ENCODE data around the gene PRKG1. TPM values are rescaled to one million over a fixed set of nuclear protein-coding genes. Genes with fewer than 3 reads are reported as not detected.
A peak's percentile ranks its signal among the peaks of the same experiment; 100 is the strongest.

PRKG1 gene
- total and polyA plus RNA-seq, 2 donors (not counting 1 experiment from before 2014, with no cell fraction given) = not detected

GRCh38 chr10:52313933-52314821, 1239.9 kb downstream of the PRKG1 start, which contains the start of gene DKK1:
TSS of gene DKK1 (plus strand) at chr10:52314281. CDS start at chr10:52314435, 154 bp downstream.
- H3K4me1 ChIP-seq (ENCODE audit: control insufficient read depth in 2 of 2, insufficient read depth in 2 of 2, low read length in 2 of 2) = peaks cover 18 to 21% of the 10 kb centered on the region in 2 donors
- CTCF ChIA-PET = interaction anchor here (0.6 kb wide), 1 partner anchor 177 kb away, joined by 3 read pairs; no protein-coding TSS in a partner anchor
- H3K4me3 ChIP-seq (ENCODE audit: control extremely low read depth in 1 of 5, extremely low read depth in 1 of 5, insufficient read depth in 1 of 5, low read depth in 2 of 5, low read length in 4 of 5) = peak within 1 kb of the TSS in 4 of 5 experiments; percentile 19 to 58 (median 56)
- H3K79me2 ChIP-seq (ENCODE audit: control insufficient read depth, insufficient read depth, low read length) = no peaks in the 10 kb centered on the region
- H3K9me3 Mint-ChIP-seq (ENCODE audit: insufficient read depth) = no peaks in the 10 kb centered on the region
- DNase-seq (peak; percentile 65), ATAC-seq (ENCODE audit: low read depth) (peak; percentile 76)
- TF ChIP-seq EZH2 (IDR thresholded peaks at IDR 0.05; ENCODE audit: borderline replicate concordance, insufficient read depth, low read depth, low read length, poor library complexity, severe bottlenecking) = no peak
- TF ChIP-seq CTCF (IDR thresholded peaks at IDR 0.05) = peak; percentile 75
- H3K4me2 ChIP-seq (replicated peaks; ENCODE audit: low read depth, low read length, poor library complexity, severe bottlenecking) = peak within 1 kb of the TSS; percentile 88
- H3K36me3 ChIP-seq (replicated peaks in 1 of 2; ENCODE audit: control extremely low read depth in 1 of 2, control insufficient read depth in 1 of 2, extremely low read depth in 1 of 2, insufficient read depth in 2 of 2, low read length in 1 of 2) = no peaks in the 10 kb centered on the region
- no peak within 1 kb of the TSS for H3K27ac Mint-ChIP-seq
- peaks cover 20% of the 10 kb centered on the region for H3K4me1 Mint-ChIP-seq
- H2AFZ ChIP-seq (ENCODE audit: insufficient read depth, low read depth, low read length, poor library complexity, severe bottlenecking) = peak within 1 kb of the TSS; percentile 74
- peaks cover 0 to 23% (median 16%) of the 10 kb centered on the region in 4 experiments for H3K27me3 ChIP-seq (replicated peaks in 1 of 4; ENCODE audit: control extremely low read depth in 1 of 4, control insufficient read depth in 3 of 4, insufficient read depth in 4 of 4, low read length in 3 of 4)
- WGBS (ENCODE audit: insufficient coverage) = 3% methylated on average over 51 of the region's 55 CpGs
- H3K27ac ChIP-seq (ENCODE audit: low read length in 2 of 2) = peak within 1 kb of the TSS in 1 of 2 donors; percentile 15
- intact Hi-C loops (cut with micrococcal nuclease) = no loop called here
- peak within 1 kb of the TSS; percentile 83 for H3K4me3 Mint-ChIP-seq
- peak within 1 kb of the TSS; percentile 58 for H3K9ac ChIP-seq (ENCODE audit: low read length)
- POLR2A ChIA-PET = no interaction called here
- H3K27me3 Mint-ChIP-seq = peaks cover 59% of the 10 kb centered on the region
- H4K20me1 ChIP-seq (ENCODE audit: control insufficient read depth, insufficient read depth, low read length, poor library complexity, severe bottlenecking) = no peaks in the 10 kb centered on the region
- H3K9me3 ChIP-seq (ENCODE audit: control extremely low read depth in 1 of 3, control insufficient read depth in 2 of 3, insufficient read depth in 1 of 3, low read length in 2 of 3) = no peaks in the 10 kb centered on the region

All from B cell (primary cell).